AG20443 (cell line): ENCODE measurements around the gene FBXW11.

Experiments used
- DNase-seq: peaks from one replicate; pipeline ENCODE4 v3.0.0; 2012; ENCODE audit warnings: low spot score, mixed read lengths

The FBXW11 gene

DNA sequence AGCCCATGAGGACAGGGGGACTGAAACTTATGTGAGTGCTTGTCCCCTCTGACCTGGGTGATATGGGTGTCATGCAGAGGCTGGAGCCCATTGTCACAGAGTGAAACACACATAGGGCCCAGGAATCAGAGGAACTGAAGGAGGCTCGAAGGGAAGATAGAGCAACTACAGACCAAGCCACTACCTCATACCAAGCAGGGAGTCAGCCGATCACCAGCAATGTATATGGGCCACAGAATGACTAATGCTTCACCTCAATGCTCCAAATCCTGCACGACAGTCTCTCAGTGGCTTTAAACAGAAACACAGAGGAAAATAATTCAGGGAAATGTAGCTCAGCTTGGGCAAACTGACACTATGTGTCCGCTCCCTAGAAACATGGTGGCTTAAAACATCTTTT is 8.9 kb upstream of the FBXW11 start:
- no peak for DNase-seq

- no peak for DNase-seq
Measured at GRCh38 chr5:172010278-172010677, 3.8 kb upstream of the FBXW11 start.

GRCh38 chr5:172009536-172010270 is 3.3 kb upstream of the FBXW11 start:
- no peak for DNase-seq

DNA sequence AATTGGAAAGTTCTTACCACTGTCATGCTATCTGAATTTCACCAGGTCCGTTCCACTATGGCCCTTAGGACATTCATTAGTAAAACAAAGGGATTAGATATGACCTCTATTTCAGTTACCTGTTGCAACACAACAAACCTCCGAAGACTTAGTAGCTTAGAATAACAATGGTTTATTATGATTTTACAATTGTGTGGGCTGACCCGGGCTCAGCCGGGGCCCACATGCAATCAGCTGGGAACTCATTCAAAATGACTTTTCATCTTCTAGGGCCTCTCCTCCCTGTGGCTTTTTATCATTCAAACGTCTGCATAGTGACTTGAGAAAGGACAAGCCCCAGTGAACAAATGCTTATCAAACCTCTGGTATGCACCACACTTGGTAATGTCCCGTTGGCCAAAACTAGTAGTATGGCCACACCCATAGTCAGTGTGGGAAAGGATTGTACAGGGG is 2.3 kb upstream of the FBXW11 start:
- DNase-seq = no peak

- peak; percentile 24 for DNase-seq
Measured at GRCh38 chr5:172008111-172008455, 1.6 kb upstream of the FBXW11 start.

- no peak for DNase-seq
Measured at GRCh38 chr5:172007175-172008110, 1.0 kb upstream of the FBXW11 start.

DNA sequence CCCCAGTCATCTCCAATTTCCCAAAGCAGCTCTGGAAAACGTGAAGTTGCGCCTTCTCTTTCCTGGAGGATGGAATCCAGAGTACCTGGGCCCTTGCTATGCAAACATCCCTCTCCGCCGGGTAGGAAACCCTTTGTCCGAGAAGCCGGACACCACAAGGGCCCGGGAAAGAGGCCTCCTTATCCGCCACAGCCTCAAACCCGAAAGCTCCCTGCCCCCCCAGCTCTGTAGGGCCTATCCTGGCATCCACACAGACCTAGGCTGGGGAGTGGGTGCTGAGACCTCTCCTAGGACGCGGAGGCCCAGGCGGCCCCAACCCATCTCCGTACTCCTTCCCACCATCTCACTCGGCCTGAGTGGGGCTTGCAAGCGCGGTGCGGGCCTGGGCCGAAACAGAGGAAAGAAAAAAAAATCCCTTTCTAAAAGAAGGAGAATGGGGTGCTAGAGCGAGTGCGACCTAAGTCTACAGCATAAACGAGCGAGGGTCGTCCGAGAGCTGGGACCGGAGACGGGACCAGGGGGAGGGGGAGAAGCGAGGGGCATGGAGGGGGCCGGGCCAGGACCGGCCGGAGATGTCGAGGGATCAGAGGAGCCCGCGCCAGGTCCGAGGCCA is 624 bp downstream of the FBXW11 start:
- peak; percentile 22 for DNase-seq

GRCh38 chr5:172004824-172005237 is 1.6 kb downstream of the FBXW11 start:
- peak; percentile 18 for DNase-seq

- DNase-seq = peak; percentile 12
Measured at GRCh38 chr5:172003746-172004145, 2.7 kb downstream of the FBXW11 start.

- DNase-seq = no peak
Measured at GRCh38 chr5:172002840-172003512, 3.5 kb downstream of the FBXW11 start.

DNA sequence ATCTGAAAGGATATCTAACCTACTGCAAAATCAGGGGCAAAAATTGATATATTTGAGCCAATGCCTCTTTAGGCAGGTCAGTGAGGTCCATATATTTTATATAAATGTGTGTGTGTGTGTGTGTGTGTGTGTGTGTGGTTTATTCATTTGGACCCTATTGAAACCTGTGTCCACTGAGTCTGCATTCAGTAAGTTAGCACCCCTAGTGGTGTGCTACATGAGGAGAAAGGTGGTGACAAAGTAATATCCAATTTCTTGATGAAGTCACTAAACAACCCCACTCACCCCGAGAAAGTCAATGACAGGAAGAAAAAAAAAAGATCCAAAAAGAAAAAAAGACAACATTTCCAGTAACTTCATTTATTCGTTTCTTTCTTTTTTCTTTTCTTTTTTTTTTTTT is 4.1 kb downstream of the FBXW11 start:
- peak; percentile 22 for DNase-seq

GRCh38 chr5:171999877-172000276 is 6.6 kb downstream of the FBXW11 start:
- no peak for DNase-seq

GRCh38 chr5:171999100-171999499 is 7.3 kb downstream of the FBXW11 start:
- no peak for DNase-seq

GRCh38 chr5:171997011-171997410 is 9.4 kb downstream of the FBXW11 start:
- DNase-seq = no peak

DNA sequence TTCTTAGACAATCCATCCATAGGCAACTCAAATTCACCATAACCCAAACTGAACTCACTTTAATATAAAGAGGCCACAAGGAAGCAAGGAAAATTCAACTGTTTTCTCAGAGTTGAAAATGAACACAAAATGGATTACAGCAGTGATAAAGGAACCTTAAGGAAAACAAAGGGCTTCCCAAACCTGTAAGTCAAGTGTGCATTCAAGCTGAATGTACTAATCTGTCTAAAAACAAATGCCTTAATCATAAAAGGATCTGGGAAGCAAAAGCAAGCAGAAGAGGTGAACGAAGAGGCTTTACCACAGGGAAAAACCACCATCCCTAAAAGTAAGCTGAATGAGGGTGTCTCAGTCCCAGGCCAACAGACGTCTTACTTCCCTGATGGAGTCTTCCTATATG is 13.6 kb downstream of the FBXW11 start:
- no peak for DNase-seq

DNA sequence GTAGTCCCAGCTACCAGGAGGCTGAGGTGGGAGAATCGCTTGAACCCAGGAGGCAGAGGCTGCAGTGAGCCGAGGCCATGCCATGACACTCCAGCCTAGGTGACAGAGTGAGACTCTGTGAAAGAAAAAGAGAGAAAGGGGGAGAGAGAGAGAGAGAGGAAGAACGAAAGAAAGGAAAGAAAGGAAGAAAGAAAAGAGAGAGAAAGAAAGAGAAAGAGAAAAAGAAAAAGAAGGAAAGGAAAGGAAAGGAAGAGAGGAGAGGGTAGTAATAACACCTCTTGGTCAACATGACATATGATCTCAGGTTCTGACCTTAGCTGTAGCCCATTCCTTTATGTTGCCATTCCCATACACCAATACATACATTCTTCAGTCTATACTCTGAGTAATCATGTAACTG is 14.1 kb downstream of the FBXW11 start:
- DNase-seq = no peak

GRCh38 chr5:171990713-171991015 is 15.8 kb downstream of the FBXW11 start:
- DNase-seq = no peak

DNA sequence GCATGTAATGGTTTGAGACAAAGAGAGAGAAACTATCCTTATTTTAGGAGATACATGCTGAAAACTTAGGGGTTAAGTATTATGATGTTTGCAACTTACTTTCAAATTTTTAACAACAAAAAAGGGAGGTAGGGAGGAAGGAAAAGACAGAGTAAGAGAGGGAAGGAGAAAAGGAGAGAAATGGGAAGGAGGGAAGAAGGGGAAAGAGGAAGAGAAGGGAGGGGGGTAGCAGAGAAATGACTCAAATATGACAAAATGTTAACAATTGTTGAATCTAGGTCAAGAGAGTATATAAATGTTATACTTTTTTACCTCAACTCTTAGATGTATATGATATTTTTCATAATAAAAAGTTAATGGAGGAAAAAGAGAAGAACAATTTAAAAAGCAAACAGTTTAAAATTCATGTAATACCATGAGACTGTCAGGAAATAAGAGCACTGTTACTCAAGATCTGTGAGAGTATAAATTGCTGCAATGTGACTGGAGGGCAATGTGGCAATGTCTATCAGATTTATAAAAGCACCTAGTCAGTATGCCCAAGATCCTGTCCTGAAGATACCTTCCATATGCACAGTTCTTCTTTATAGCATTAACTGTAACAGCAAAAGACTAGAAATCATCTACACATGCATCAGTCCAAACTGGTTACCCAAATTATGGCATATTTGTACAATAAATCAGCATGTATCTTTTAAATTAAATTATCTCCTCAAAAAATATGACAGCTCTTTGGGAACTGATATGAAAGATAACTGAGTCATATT is 16.3 kb downstream of the FBXW11 start:
- no peak for DNase-seq

GRCh38 chr5:171989276-171989675 is 17.2 kb downstream of the FBXW11 start:
- DNase-seq = no peak

DNA sequence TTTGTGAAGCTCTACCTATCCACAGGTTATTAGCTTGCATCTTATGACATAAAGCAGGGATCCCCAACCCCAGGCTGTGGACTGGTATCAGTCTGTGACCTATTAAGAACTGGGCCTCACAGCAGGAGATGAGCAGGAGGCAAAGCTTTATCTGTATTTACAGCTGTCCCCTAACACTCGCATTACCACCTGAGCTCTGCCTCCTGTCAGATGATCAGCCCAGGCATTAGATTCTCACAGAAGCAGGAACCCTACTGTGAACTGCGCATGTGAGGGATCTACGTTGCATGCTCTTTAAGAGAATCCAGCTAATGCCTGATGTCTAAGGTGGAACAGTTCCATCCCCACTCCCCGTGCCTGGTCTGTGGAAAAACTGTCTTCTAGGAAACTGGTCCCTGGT is 19.7 kb downstream of the FBXW11 start:
- DNase-seq = no peak

DNA sequence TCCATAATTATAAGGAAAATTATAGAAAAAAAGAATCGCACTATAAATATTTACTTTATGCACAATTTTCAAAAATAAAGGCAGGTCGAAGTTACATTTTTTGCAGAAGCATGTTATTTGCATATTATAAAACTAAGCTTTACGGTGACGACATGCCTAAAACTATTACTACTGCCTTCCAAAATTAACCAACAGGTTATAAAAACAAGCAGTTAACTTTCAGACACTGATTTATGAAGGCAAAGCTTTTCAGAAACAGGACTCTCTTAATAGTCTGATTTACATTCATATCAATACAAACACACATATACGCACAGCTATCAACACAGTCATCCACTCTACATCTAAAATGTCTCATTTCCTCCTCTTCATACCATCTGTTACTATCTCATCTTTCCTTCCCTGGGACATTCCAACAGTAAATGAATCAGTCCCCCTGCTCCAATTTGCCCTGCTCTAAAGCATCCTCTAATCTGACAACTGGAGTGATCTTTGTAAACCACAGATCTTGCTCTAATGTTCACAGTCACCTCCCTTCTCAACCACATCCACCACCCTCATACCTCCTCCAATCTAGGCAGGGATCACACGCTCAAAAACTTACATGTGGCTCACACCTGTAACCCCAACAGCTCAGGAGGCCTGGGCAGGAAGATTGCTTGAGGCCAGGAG is 21.6 kb downstream of the FBXW11 start:
- peak; percentile 60 for DNase-seq
